ENCODE results near the gene LNPEP. TPM values are rescaled to one million over a fixed set of nuclear protein-coding genes. Genes with fewer than 3 reads are reported as not detected.

Gene LNPEP
- total and polyA plus RNA-seq, 10 of the 15 experiments (the other 5 are each of a cell fraction or from before 2014, with no cell fraction given) = 5.6 to 54.9 (median 25.0) TPM

GRCh38 chr5:96966801-96967200, 30.9 kb downstream of the LNPEP start:
- FAIRE-seq (no peak), ATAC-seq (no peak), DNase-seq (ENCODE audit: low read depth, low spot score) (no peak)
- peaks cover 99% of the 10 kb centered on the region for H3K79me2 ChIP-seq (ENCODE audit: control insufficient read depth, insufficient read depth, low read length)
- peaks cover 3% of the 10 kb centered on the region; the same call in 1 of the 3 replicates for H3K9me3 ChIP-seq (replicated peaks; ENCODE audit: control insufficient read depth, insufficient read depth, low read length)
- no peak overlapping the region for H3K27ac ChIP-seq (ENCODE audit: control insufficient read depth, insufficient read depth)
- WGBS (ENCODE audit: insufficient coverage, insufficient replicate concordance, low lambda C conversion rate, missing lambda C conversion rate) = 97% methylated on average over 4 of the region's 4 CpGs
- no peaks in the 10 kb centered on the region for H3K27me3 ChIP-seq (replicated peaks in 1 of 2; ENCODE audit: control insufficient read depth in 2 of 2, insufficient read depth in 2 of 2, low read length in 1 of 2)
- no TSS peak for BruUV-seq (replicated peaks)
- ChIA-PET SMC1A (ENCODE audit: uncharacterized antibody, unreplicated experiment) (interaction anchor here (1.0 to 2.1 kb wide), 8 partner anchors 9 to 97 kb away, joined by 3 to 12 read pairs (median 4); no protein-coding TSS in a partner anchor), CTCF (interaction anchor here (0.7 to 2.7 kb wide), 6 partner anchors 11 to 190 kb away, joined by 3 to 10 read pairs (median 3); no protein-coding TSS in a partner anchor), POLR2A (interaction anchor here (0.7 to 1.6 kb wide), 7 partner anchors 9 to 97 kb away, joined by 3 to 6 read pairs (median 3); no protein-coding TSS in a partner anchor), RAD21 (ENCODE audit: unreplicated experiment) (interaction anchor here (0.9 to 1.3 kb wide), 2 partner anchors 31 to 35 kb away, joined by 3 to 6 read pairs; no protein-coding TSS in a partner anchor)
- H3K4me2 ChIP-seq (ENCODE audit: control insufficient read depth, insufficient read depth) = no peak overlapping the region
- in situ Hi-C loops (cut with MboI) = no loop called here
- no peak overlapping the region for H2AFZ ChIP-seq (ENCODE audit: control insufficient read depth, low read depth, low read length)
- H3K4me3 ChIP-seq = no peak overlapping the region
- H3K4me1 ChIP-seq (ENCODE audit: control insufficient read depth, insufficient read depth, low read length) = peaks cover 18% of the 10 kb centered on the region
- intact Hi-C loops (cut with micrococcal nuclease; ENCODE audit: unreplicated experiment) = no loop called here
- H3K36me3 ChIP-seq (ENCODE audit: control insufficient read depth in 2 of 2, insufficient read depth in 2 of 2, low read length in 1 of 2) = peaks cover 0 to 8% of the 10 kb centered on the region in 2 experiments; a peak in 1 of 4 replicates
- no peaks in the 10 kb centered on the region; the same call in 1 of the 2 replicates for H4K20me1 ChIP-seq (ENCODE audit: control insufficient read depth, insufficient read depth)
- no peak overlapping the region for H3K9ac ChIP-seq (ENCODE audit: control insufficient read depth, insufficient read depth, low read length)
- TF ChIP-seq E2F4 (IDR thresholded peaks at IDR 0.05; ENCODE audit: low read depth, low read length) = no peak
- TF ChIP-seq, protein P1, sequence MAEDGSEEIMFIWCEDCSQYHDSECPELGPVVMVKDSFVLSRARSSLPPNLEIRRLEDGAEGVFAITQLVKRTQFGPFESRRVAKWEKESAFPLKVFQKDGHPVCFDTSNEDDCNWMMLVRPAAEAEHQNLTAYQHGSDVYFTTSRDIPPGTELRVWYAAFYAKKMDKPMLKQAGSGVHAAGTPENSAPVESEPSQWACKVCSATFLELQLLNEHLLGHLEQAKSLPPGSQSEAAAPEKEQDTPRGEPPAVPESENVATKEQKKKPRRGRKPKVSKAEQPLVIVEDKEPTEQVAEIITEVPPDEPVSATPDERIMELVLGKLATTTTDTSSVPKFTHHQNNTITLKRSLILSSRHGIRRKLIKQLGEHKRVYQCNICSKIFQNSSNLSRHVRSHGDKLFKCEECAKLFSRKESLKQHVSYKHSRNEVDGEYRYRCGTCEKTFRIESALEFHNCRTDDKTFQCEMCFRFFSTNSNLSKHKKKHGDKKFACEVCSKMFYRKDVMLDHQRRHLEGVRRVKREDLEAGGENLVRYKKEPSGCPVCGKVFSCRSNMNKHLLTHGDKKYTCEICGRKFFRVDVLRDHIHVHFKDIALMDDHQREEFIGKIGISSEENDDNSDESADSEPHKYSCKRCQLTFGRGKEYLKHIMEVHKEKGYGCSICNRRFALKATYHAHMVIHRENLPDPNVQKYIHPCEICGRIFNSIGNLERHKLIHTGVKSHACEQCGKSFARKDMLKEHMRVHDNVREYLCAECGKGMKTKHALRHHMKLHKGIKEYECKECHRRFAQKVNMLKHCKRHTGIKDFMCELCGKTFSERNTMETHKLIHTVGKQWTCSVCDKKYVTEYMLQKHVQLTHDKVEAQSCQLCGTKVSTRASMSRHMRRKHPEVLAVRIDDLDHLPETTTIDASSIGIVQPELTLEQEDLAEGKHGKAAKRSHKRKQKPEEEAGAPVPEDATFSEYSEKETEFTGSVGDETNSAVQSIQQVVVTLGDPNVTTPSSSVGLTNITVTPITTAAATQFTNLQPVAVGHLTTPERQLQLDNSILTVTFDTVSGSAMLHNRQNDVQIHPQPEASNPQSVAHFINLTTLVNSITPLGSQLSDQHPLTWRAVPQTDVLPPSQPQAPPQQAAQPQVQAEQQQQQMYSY (CRISPR knock-in tag; IDR thresholded peaks at IDR 0.05) = no peak
- no peak for TF ChIP-seq PBX3 (IDR thresholded peaks at IDR 0.05; ENCODE audit: insufficient replicate concordance, low read depth, low read length)
- TF ChIP-seq TAF1 (IDR thresholded peaks at IDR 0.05; ENCODE audit: borderline replicate concordance, low read depth, low read length) = no peak
- TF ChIP-seq ZBTB4 (CRISPR knock-in tag; IDR thresholded peaks at IDR 0.05) = no peak
- TF ChIP-seq, protein P2, sequence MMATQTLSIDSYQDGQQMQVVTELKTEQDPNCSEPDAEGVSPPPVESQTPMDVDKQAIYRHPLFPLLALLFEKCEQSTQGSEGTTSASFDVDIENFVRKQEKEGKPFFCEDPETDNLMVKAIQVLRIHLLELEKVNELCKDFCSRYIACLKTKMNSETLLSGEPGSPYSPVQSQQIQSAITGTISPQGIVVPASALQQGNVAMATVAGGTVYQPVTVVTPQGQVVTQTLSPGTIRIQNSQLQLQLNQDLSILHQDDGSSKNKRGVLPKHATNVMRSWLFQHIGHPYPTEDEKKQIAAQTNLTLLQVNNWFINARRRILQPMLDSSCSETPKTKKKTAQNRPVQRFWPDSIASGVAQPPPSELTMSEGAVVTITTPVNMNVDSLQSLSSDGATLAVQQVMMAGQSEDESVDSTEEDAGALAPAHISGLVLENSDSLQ (IDR thresholded peaks at IDR 0.05) = no peak
- TF ChIP-seq ATF2 (IDR thresholded peaks at IDR 0.05; ENCODE audit: low read length) = no peak
- no peak for TF ChIP-seq PML (IDR thresholded peaks at IDR 0.05; ENCODE audit: low read length)
- TF ChIP-seq MYB (IDR thresholded peaks at IDR 0.05; ENCODE audit: borderline replicate concordance, low read depth, low read length) = no peak
- no peak for TF ChIP-seq NFYA (IDR thresholded peaks at IDR 0.05; ENCODE audit: borderline replicate concordance, low read depth, low read length)
- no peak for TF ChIP-seq YBX1 (IDR thresholded peaks at IDR 0.05)

Data from GM12878 (cell line).